HuH-7.5 (cell line): ENCODE data around the gene RASSF10.
"Not testable (repeated sequence)": the region's sequence is repeated elsewhere in the genome, so short reads cannot be mapped to it uniquely, and the experiment has no call there.

Experiments
- DNase-seq: peaks from one replicate; pipeline ENCODE4 v3.0.0; 2011; ENCODE audit warnings: low spot score

Gene RASSF10

DNA sequence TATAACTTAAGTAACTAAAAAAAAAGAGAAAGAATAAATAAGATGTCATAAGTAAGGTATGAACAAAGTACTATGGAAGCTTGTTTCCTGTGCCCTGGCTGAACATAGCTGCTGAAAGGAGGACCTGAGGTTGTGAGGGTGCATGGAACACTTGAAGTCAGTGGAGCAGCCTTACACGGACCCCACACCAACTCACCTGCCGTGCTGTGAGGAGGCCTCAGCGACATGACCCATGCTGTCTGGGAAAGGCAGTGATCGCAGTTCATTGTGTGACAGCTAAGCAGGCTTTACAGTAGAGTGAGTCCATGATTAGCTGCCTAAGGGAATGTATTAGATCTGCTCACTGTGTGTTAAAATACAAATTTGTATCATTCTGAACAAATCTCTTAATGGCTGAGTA, 17.6 kb downstream of the RASSF10 start:
- no peak for DNase-seq

DNA sequence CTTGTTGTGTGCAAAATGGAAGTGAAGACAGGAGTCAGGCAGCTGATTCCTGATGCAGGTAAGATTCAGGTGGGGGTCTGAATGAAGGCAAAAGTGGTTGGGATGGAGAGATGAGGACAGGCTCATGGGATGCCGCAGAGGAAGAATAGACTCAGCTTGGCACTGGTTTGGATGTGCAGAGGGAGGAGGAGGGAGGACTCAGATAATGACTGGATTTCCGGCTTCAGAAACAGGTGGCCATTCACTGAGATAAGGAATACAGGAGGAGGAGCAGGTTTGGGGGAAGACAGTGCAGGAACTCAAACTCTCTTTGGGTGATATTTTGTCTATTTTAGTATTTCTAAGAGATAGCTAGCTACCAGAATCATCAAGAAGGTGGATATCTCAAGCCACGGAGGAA, 19.2 kb downstream of the RASSF10 start:
- no peak for DNase-seq

DNA sequence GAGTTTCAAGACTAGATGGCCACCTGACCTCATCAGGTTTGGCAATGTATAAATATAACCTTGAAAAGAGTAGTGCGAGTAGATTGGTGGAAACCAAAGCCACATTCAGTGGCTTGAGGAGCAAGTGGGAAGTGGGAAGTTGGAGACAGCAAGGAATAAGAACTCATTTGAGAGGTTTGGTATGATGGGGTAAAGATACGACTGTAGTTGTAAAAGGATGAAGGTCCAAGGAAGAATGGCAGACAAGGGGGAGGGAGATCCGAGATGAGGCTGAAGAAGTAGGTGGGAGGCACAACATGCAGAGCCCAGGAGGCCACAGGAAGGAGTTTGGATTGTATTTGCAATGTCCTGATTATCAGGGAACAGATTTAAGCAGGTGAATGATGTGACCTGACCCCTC, 20.8 kb downstream of the RASSF10 start:
- DNase-seq = no peak

DNA sequence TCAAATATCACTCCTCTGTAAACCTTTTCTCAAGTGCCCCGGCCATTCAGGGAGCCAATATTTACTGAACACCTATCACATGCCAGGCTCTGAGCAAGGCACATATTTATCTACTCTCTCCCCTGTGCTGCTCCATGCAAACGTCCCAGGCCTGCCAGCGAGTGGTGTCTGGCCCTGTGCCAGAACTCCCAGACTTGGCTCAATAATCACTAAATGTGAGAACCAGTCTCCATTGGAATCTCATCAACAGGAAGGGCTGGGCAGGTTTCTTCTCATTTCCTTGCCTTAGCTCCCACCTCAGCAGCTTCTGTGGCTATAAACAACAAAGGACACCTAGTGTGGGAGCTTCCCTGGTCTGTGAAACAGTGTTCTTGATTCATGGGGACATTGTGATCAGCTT, 21.7 kb downstream of the RASSF10 start:
- DNase-seq = no peak

DNA sequence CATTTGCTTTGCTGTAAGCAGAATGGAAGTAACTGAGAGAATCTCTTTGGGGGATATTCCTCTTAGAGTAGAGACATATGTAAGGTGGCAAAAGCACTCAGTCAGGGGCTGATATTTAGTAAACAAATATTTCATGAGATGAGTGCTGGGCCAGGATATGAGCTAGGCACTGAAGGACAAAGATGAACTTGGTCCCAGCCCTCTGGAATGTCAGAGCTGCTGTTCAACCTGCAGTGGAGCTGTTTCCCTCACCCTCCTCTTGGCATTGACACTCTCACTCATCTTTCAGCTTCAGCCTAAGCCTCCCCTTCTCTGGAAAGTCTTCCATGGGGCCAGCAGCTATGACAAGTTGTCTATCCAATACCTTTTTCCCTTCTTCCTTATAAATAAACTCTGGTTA, 22.2 kb downstream of the RASSF10 start:
- DNase-seq = no peak

DNA sequence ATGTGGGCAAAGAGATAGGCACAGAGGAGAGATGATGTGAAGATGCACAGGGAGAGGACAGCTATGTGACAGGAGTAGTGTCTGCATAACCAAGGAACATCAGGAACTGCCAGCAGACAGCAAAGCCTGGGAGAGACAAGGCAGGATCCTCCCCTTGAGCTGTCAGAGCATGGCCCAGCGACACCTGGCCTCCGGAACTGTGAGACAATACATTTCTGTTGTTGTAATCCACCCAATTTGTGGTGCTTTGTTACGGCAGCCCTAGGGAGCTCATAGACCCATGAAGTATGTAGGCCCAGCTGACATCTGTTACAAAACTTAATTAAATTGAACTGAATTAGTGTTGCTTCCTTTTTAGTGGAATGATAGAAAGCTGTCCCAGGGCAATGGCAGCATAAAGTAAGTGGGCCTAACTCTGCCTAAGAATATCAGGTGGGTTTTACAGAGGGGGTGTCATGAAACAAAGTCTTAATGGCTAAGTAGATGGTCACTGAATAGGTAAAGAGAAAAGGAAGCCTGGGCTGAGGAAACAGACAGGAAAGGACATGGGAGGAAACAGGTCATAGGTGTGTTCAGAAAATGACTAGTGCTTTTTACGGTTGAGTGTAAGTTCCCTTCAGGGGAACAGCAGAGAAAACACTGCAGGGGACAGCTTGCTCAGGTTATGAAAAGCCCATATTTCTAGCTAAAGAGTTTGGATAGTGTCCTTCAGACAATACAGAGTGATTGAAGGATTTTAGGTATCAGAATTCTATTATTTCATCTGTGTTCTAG, 24.8 kb downstream of the RASSF10 start:
- DNase-seq = no peak

DNA sequence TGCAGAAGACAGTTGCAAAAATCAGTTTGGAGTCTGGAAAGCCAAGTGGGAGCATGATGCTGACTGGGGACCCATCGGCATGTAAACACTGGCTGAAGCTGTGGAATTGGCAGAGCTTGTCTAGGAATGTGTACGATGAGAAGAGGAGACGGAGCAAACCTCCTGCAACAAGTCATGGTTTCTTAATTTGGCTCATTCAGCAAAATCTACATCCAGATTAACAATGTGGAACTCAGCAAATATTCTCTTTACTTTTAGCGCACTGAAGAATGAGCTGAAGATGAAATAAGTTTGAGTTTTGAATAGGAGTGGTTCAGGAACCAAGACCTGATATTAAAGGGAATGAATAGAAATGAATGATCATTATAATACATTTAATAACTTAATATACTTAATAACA, 26.6 kb downstream of the RASSF10 start:
- DNase-seq = no peak

DNA sequence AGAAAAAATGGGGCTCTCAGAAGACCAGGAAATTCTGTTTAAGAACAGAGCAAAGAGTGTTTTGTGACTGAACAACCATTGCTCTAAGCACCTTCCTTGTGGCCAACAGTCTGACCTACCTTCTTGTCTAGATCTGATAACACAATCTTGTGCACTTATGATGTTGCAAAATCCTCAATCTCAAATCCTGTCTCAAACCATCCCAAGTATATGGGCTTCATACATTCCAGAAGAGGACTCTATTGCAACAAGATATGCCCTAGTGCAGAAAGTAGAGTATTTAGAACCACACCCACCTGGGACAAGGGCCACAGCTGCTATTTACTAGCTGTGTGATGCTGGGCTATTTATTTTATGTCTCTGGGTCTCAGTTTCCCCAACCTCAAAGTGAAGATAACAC, 27.1 kb downstream of the RASSF10 start:
- DNase-seq = no peak

DNA sequence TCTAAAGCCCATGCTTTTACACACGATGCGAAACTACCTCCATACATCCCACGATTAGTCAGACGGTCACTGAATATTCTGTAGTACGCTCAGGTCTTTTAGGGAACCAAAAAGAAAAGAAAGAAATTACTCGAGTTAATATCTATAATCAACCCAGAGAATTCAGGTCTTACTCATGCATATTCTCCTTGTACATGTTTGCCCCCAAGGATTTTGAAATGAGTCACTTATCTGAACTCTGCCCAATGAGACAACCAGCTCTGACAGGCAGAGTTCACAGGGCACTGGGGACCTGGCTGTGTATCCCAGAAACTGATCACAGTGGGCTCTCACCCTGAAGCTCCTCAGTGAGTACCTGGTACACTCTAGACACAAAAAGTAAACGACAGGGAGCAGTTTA, 29.2 kb downstream of the RASSF10 start:
- no peak for DNase-seq

DNA sequence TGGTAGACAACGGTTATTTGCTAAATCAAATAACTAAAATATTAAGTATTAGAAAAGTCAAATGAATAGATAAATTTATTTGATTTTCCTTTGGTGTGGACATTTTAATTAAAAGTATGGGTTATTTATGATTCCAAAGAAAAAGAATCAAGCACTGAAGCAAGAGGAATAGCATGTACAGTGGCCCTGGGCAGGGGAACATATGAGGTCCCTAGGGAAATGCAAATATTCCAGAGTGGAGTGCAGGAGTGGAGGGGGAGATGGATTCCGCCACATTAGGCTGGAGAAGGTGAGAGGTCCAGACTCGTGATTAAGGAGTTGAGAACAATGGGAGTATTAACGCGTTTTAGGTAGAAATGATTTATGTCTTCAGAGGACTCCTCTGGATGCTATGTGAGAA, 30.0 kb downstream of the RASSF10 start:
- no peak for DNase-seq

DNA sequence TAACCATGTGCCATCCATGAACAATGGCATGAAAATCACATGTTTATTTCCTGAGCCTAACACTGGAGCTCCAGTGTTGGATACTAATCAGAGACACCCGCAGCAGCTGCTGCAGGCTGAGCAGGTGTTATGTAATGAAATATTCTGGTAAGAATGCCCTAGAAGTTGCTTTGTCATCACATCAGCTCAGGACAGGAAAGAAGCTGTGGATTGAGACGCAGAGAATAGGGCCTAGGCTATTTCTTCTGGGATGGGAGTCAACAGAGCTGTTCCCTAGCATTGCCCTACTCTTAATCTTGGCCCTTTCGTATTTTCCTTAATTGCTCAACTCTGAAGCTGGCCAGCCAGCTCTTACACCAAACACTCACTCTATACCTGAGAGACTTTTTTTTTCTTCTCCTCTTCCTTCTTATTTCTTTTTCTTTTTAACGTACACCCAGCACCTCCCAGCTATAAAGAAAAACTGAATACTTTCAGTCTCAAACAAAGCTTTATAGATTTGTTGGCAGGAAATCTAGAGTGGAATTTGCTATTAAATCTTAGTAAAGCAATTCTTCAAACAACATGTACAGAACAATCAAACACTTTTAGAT, 31.9 kb downstream of the RASSF10 start:
- no peak for DNase-seq

DNA sequence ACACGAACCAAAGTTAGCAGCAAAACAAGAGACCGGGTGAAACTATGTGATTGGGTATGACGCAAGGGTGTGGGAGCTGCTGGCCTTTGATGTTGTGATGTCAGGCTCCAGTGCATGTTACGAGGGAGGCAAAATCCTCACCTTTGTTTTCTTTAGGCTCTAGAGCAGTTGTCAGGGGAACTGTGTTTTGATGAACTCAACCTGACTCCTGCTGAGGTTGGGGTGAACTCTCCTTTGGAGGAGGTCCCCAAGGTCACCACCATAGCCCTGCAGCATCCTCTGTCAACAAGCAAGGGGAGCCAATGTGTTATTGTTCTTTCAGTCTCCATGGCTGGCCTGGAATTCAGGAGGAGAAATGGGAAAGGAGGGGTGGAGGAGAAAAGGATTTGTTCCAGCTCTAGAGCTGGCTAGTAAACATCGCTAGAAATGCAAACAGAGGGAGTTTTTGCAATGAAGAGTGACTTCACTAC, 33.8 kb downstream of the RASSF10 start:
- no peak for DNase-seq

DNA sequence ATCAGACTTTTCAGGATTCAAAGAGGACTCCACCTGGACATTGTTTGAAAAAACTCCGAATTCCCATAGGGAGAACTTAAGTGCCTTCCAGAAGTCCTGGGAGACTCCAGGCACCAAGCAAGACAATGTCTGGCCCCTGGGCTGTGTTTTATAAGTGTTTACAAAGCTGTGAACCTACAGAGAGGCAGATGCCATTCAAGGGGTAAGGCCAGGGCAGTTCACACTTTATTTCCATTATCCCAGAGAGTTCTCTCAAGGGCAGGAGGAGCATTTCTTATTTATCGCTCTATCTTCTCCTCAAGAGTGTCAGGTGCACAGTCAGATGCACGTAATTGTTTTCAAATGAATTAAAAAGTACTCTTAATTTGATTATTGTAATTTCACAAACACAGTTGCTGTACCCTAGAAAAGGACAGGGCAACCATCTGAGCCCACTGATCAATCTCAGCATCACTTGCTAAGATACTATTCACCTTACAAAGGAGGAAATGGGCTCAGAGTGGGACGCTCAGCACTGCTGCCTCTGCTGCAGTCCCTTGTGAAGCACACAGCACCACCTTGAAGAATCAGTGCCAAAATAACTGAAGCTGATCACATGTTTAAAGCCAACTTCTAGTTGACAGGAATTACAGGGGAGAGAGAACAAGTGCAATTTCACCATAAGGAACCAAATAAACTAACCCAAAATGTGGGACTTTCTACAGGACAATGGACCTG, 35.0 kb downstream of the RASSF10 start:
- DNase-seq = no peak

DNA sequence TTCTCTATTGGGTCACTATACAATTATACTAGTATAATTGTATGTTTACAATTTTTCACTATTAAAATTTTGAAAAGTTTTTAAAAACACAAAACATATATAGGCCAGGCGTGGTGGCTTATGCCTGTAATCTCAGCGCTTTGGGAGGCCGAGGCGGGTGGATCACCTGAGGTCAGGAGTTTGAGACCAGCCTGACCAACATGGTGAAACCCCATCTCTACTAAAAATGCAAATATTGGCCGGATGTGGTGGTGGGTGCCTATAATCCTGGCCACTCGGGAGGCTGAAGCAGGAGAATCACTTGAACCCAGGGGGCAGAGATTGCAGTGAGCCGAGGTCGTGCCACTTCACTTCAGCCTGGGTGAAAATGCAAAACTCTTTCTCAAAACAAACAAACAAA, 36.0 kb downstream of the RASSF10 start:
- DNase-seq = not testable (repeated sequence)

DNA sequence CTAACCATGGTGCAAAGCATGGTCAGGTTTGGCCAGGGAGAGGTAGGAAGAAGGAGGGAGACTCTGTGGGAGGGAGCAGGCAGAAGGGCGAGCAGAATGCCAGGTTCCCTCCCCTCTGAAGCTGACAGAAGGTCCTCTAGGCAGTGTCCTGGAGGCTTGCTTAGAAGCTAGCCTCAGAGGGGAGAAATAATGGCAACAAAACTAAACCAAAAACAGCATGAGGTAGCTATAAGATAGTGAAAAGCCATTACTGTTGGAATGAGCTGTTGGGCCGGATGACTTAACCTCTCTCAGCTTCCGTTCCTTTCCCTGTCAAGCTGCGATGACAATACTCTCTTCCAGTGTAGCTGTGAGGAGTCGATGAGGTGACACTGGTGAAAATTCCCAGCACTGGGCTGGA, 36.6 kb downstream of the RASSF10 start:
- DNase-seq = no peak

DNA sequence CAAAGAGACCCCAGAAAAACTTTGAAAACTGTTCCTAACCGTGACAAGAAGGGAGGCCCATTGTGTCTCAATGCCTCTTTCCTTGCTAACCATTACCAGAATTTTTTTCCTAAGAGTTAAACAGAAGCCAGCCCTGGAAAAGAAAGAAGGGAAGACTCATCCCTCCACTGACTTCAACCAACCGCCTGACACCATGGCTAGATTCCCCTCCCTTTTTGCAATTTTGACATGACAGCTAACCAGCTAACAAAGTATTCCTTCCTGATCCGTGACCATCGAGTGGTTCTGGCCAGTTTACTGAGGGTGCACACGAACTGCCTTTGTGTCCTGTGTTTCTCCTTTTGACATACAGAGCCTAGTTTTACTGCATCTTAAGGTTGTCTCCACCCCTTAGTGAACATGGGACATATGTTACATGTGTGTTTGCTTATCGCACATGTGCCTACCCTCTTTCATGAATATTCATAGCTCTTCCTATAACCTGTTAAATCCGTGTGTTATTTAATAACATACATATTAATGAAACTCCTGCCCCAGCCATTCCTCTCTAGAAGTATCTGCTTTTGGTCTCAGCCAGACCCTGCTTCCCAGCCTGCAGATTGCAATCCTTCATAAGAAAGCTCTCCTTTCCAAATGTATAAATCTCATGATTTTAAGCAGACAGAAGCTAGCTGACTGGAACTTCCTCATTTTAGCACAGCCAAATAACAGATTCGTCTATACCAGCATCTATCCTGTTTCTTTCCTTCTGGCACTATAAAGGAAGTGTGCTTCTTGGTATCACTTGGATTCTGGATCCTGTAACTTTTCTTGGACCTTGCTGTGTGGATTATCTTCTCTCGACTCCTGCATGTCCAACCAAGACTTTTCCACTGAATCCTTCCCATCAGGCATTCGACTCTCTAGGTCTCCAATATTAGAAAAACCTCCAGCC, 37.8 kb downstream of the RASSF10 start:
- no peak for DNase-seq

DNA sequence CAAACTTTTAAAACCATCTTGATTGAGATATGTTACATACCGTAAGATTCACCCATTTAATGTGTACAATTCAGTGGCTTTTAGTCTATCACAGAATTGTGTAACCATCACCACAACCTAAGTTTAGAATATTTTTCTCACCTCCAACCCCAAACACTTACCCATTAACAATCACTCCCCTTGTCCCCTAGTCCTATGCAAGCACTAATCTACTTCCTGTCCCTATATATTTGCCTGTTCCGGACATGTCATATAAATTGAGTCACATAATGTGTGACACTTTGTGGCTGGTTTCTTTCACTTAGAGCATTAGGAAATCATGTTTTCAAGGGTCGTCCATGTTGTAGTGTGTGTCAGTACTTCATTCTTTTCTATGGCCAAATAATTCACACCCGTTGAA, 38.8 kb downstream of the RASSF10 start:
- DNase-seq = no peak

DNA sequence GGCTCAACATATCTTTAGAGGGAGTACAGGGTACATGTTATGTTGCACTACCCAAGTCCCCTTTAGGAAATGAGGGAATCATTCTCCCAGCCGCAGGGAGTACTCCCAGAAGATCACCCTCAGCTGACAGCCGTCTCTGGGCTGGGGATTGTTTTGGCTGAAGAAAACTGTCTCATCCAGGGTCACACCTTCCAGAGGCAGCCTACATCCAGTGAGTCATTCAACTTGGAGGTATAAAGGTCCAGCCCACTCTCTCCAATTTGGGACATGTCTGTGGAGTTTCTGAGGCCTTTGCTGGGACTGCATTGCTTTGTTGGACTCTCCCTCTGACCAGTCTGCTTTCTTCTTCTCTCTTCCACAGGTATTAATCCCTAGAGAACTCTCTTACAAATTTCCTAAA, 42.1 kb downstream of the RASSF10 start:
- no peak for DNase-seq

DNA sequence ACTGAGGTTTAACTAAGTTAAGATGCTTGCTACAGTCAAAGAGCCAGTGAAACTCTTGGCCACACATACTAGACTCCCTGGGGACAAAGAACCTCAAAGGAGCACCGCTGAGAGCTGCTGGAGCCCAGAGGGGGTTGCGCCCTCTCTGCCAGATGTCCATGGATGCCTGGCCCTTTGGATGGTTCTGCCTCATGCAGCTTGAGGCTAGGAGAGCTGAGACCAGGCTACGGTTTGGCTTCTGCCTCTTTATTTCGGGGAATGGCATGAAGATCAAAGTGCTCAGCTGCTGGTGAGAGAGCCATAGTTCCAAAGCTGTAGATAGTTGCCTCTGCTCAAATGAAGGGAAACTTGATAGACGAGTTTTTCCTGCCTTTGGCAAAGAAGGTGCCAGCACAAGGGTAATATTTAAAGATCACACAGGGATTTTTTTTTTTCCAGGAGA, 43.0 kb downstream of the RASSF10 start:
- DNase-seq = no peak

DNA sequence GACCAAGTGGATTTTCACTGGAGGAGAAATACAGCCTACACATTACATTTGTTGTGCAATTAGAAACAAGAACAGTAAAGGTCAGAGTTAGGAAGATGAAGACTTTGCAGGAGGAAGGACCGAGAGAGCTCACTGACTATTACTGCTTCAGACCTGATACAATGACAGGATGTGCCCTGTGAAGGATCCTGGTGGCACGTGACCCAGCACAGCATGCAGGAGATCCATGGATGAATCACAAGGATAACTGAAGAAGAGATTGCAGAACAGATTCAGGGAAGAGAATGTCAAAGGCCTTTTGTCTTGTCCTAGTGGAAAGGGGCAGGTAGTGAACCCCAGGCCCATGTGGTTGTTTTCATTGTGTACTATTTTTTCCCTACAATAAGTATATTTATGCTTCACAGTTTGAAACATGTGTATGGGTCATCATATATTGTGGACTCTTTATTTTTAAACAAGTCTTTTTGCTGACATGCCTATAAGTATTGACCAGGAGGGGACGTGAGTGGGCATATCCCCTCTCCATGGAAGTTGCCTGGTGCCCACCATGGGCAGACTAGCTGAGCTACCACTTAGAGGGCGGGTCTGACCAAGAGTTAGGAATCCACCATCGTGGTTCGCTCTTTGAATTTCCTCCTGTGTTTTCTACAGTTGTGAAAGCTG, 44.3 kb downstream of the RASSF10 start:
- DNase-seq = no peak

DNA sequence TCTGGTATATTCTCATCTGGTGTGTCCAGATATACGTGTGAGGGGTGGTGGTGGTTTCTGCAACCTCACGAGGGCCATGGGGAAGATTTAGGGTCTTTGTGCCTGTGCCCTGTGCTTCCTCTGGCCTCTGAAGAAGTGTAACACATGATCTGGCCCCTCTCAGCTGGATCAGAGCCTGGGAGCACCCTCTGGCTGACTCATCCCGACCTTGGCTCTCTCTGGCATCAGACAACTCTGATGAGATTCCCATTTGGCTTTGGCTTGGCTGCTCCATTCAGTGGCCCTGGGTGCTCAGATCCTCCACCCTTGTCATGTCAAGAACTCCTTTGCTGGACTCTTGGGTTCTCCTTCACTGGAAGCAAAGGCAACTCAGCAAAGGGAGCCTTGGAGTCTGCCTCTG, 45.2 kb downstream of the RASSF10 start:
- no peak for DNase-seq

DNA sequence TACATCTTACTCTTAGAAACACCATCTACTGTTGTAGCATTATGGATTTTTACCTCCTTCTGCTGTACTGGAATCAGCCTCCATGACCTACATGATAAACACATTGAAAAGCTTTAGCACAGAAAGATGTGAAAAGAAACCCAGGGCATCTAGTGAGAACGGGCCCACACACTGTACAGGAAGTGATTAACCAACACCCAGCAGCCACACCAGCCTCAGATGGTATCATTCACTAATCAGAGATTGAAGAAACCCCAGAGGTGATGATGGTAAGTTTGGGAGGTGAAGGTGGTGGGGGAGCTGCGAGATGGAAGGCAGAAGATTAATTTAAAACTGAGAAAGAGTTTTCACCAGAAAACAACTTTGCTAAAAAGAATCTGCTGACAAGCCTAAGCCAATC, 46.1 kb downstream of the RASSF10 start:
- DNase-seq = no peak
